Left cardiac atrium (tissue), 4 donors: ENCODE data around the gene PCBP3. TPM values are rescaled to one million over a fixed set of nuclear protein-coding genes. Genes with fewer than 3 reads are reported as not detected.

Experiments
- ATAC-seq, 2 donors: fragments of 200-7000 bp; cut with Tn5 transposase; one replicate each; pipeline ENCODE4 v1.9.1; 2020; ENCODE audit warnings: mild to moderate bottlenecking in 2 of 2, moderate library complexity in 2 of 2
- DNase-seq: peaks from one replicate; pipeline ENCODE4 v3.0.0-alpha.2; 2020
- intact Hi-C, 2 donors: fragments of 100-400 bp; cut with DNase I; formaldehyde crosslinking; loops; one replicate each; pipeline versions ENCODE4 v1.14.1 to v1.15.1; 2022 to 2023
- total RNA-seq, 2 donors: library from RNA; stranded (reverse); fragmentation: NEBNext Ultra II Directional; extraction: Animal tissue kit (Norgen Biotek cat#: 25700); gene quantifications; one replicate each; pipeline ENCODE4 v1.2.1, GENCODE V29; 2021
- donor health status: DM: no; HTN: yes; CAD: no.
- donor health status: DM: no; HTN: yes; CAD: no; lungs with severe emphysema.
- donor health status: DM: yes; HTN: yes; CAD: no.
- donor health status: Dilated cardiomyopathy.

Gene PCBP3
- total RNA-seq, 2 donors from 2014 or later: 5.8 to 5.9 TPM

DNA sequence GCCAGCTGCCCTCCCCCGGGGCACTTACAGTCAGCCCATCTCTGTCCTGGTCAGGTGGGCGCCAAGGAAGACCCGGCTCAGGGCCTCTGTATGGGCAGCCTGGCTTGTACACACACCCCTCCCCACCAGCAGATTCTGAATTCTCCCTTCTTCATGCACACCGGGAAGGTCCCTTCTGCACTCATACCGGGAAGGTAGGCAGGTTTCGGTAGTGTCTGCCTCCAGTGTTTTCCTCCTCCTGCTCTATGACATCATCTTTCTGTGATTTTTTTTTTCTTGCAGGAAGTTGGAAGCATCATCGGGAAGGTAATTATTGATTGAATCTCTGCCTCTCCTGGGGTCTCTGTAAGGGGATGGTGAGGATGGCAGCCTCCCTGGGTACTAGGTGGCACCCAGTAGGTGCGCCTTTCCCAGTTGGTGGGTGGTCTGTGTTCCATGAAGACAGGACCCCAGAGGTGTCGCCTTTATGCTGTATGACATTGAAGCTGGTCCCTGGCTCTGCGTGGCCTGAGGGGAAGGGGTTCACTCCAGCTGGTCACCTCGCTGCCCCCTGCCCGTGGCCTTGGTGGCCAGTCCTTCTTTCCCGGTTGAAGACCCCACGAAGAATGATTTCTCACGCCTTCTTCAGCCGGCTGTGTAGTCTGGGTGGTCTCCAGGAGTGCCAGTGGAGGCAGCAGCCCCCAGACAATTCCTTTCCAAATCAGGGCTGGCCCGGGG, 255.9 kb downstream of the PCBP3 start:
- DNase-seq (no peak), ATAC-seq (no peak)
- intact Hi-C loops: no loop called here

- DNase-seq: no peak
- intact Hi-C loops: no loop called here
- no peak for ATAC-seq
Observed at GRCh38 chr21:45900034-45900868, 256.7 kb downstream of the PCBP3 start.

DNA sequence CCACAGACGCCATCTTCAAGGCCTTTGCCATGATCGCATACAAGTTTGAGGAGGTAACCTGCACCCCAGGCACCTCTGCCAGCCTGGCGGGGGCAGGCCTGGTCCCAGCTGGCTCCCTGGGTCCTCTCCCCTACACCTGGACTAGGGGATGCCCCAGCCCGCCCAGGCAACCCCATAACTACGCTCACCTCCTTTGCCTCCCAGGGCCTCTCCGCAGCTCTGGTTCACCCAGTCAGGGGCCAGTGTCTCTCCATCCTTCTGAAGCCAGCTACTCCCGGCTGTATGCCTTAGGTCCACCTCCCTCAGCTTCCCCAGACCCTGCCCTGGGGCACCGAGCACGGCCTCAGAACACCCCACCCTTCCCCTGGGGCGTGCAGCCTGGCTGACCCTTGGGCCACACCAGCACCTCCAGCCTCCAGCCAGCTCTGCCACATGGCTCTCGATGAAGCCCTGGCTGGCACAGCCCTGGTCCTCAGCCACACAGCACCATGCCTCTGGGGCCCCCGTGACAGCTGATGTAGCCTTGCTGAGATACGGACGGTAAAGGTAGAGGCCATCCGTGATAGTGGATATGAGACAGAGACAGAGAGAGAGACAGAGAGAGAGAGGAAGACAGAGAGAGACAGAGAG, 257.7 kb downstream of the PCBP3 start:
- no peak for DNase-seq
- intact Hi-C loops: no loop called here
- no peak for ATAC-seq

DNA sequence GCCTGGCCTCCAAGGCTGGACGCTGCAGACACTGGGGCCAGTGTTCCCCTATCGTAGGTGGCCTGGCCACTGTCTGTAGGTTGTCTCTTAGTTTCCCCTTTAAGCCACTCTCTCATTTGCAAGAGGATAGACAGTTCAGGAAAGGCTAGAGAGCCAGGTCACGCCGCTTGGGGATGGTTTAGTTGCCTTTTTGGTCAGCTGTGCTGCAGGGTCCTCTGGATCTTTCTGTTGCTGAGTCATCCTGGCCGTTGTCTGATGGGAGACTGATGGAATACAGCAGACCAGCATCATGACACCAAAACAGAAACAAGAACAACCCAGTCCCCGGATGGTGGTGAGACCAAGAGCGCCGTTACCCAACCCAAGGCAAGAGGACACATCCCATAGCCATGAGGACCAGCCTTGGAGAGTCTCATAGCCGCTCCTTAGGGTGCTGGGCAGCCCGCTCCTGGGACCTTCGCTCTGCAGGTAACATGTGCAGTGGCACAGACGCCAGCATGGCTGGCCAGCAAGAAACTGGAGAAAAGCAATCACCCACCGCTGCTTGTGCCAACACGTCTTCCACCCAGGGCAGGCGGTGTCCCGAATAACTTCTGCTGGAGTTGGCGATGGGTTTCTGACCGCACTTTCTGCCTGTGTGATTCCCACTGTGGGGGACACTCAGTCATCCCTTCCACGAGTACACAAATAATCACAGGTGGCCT, 258.9 kb downstream of the PCBP3 start:
- intact Hi-C loops: no loop called here
- no peak for ATAC-seq
- DNase-seq: no peak

GRCh38 chr21:45905196-45905595, 261.7 kb downstream of the PCBP3 start:
- DNase-seq (no peak), ATAC-seq (no peak)
- intact Hi-C loops: no loop called here

- intact Hi-C loops: no loop called here
- no peak for DNase-seq
- no peak for ATAC-seq
Observed at GRCh38 chr21:45906196-45906805, 262.8 kb downstream of the PCBP3 start.

- DNase-seq (no peak), ATAC-seq (no peak)
- intact Hi-C loops: no loop called here
Observed at GRCh38 chr21:45906859-45907258, 263.3 kb downstream of the PCBP3 start.

DNA sequence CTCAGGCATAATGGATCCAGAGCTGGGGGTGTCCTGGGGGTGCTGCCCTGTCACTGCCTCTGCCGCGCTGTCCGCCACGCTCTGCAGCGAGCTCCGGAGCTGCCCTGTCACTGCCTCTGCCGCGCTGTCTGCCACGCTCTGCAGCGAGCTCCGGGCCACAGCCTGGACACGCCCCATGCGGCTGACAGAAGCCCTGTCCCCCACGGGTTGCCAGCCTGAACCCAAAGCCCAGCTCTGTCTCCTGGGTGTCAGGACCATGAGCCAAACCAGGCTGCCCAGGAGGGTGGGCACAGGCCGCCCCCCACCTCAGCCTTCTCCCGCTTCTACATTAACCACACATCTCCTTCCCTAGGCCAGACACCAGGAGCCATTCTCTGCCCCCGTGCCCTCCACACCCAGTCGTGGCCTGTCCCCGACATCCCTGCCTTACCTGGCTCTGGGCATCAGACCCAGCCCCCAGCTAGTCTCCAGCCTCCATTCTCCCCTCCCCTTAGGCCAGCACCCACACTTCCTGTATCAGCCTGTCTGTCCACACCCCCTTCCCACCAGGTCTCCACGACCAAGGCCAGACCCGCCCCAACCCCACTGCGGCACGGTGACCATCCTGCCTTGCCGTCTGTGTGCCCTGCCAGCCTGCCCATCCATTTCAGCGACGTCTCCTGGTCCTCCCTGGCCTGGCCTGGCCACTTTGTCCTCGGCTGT, 265.2 kb downstream of the PCBP3 start:
- no peak for DNase-seq

DNA sequence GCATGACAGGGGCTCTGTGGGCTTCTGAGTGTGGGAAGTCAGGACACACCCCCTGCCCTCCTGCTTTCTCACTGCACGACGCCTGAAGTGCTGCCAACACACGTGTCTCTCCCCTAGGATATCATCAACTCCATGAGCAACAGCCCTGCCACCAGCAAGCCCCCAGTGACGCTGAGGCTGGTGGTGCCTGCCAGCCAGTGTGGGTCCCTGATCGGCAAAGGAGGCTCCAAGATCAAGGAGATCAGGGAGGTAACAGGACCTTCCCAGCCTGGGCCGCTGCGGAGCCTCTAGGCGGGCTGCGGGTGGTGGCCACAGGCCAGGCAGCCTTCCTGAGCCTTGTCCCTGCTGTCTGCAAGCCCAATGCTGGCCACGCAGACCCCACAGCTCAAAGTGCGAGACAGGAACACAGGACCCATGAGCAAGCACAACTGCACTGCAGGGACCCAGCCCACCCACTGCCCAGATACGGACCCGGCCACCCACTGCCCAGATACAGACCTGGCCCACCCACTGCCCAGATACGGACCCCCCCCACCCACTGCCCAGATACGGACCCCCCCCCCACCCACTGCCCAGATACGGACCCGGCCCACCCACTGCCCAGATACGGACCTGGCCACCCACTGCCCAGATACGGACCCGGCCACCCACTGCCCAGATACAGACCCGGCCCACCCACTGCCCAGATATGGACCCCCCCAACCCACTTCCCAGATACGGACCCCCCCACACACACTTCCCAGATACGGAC, 265.9 kb downstream of the PCBP3 start:
- no peak for DNase-seq
- ATAC-seq: no peak
- intact Hi-C loops: no loop called here

More for the DNA sequence above, 265.2 kb downstream of the PCBP3 start:
- no peak for ATAC-seq
- intact Hi-C loops: no loop called here

GRCh38 chr21:45910155-45910547, 266.6 kb downstream of the PCBP3 start:
- no peak for ATAC-seq
- intact Hi-C loops: no loop called here

GRCh38 chr21:45910548-45911221, 267.2 kb downstream of the PCBP3 start:
- DNase-seq (no peak), ATAC-seq (no peak)

More at GRCh38 chr21:45910155-45910547, 266.6 kb downstream of the PCBP3 start:
- no peak for DNase-seq

GRCh38 chr21:45911806-45912325, 268.3 kb downstream of the PCBP3 start:
- intact Hi-C loops: no loop called here
- DNase-seq: no peak
- no peak for ATAC-seq

More at GRCh38 chr21:45910548-45911221, 267.2 kb downstream of the PCBP3 start:
- intact Hi-C loops: no loop called here

DNA sequence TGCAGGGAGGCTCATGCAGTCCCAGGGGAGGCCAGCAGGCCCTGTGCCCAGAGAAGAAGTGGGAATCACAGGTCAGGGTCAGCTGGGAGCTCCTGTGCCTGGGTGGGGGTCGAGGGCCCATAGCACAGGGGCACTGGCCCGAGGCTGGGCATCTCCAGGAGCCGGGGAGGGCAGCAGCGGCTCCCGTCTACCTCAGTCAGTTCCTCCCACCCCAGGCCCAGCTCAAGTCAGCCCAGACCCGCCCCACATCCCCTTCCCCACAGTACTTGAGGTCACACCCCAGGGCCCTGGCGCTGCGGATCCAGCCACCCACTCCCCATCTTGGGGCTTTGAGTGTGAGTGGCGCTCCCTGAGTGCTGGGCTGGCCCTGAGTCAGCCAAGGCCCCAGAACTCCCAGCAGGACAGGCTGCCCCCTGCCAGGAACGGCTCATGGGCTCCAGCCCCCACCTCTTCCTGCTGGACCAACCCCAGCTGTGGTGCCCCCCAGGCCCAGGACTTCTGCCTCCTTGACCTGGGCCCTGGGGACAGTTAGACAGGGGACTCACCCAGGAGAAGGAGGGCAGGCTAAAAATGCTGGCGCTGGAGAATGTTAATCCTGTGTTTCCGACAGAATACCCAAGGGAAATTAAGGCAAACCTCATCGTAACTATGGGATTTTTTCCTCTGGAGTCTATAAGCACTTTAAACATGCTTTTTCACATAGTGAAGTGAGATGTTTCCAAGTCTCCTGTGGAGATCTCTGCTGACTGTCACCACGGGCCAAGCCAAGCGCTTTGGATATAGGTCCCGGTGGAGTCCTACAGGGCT, 269.3 kb downstream of the PCBP3 start:
- intact Hi-C loops: no loop called here
- ATAC-seq (no peak), DNase-seq (no peak)

- ATAC-seq (no peak), DNase-seq (no peak)
- intact Hi-C loops: no loop called here
Observed at GRCh38 chr21:45913418-45913765, 269.9 kb downstream of the PCBP3 start.

GRCh38 chr21:45913886-45914285, 270.4 kb downstream of the PCBP3 start:
- ATAC-seq (no peak), DNase-seq (no peak)
- intact Hi-C loops: no loop called here

DNA sequence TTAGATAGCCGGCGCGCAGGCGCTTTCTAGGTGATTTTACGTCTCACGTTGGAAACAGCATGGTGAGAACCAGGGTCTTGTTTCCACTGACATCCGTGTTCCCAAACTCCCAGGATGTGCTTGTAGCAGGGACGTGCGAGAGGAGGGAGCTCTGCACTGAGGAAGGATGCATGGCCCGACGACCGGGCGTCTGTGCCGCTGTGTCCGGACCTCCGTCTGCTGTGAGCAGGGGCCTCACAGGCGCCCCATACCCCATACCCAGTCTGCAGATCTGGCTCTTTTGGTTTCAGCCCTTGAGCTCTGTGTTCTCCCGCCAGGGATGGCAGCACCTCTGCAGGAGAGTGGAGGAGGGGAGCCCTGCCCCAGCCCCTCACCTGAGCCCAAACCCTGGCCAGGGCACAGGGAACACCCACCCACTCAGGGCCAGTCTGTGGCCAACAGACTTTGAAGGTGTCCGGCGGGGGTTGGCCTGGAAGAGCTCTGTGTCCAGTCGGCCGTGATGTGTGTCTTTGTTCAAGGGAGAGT, 270.9 kb downstream of the PCBP3 start:
- DNase-seq (no peak), ATAC-seq (no peak)
- intact Hi-C loops: no loop called here
